NCI-H2081 (cell line): ENCODE data around the gene DEPDC5.
"Not testable (repeated sequence)": the region's sequence is repeated elsewhere in the genome, so short reads cannot be mapped to it uniquely, and the experiment has no call there.

Experiments used
- DNase-seq, 2 experiments: peaks; one replicate each; lab custom pipeline; 2025; lab: John Stamatoyannopoulos, UW

Gene DEPDC5

GRCh38 chr22:31753634-31754501 is at the start of gene DEPDC5:
DEPDC5 (plus strand) TSS chr22:31754019; CDS start chr22:31754922, 903 bp downstream.
- DNase-seq: peak; percentile 94 to 95

- DNase-seq: peak in 1 of 2 experiments; percentile 39
These were observed 46.3 kb upstream of the DEPDC5 start for GRCh38 chr22:31707519-31707918.

- not testable (repeated sequence) for DNase-seq
These were observed 42.6 kb upstream of the DEPDC5 start for GRCh38 chr22:31711226-31711625.

GRCh38 chr22:31715147-31715778 is 38.6 kb upstream of the DEPDC5 start:
- DNase-seq: no peak

- no peak for DNase-seq
These were observed 33.9 kb upstream of the DEPDC5 start for GRCh38 chr22:31719850-31720471.

GRCh38 chr22:31723723-31724122 is 30.1 kb upstream of the DEPDC5 start:
- DNase-seq: no peak

GRCh38 chr22:31726692-31727091 is 27.1 kb upstream of the DEPDC5 start:
- DNase-seq: no peak

GRCh38 chr22:31728857-31729256 is 25.0 kb upstream of the DEPDC5 start:
- DNase-seq: no peak

- no peak for DNase-seq
These were observed 23.5 kb upstream of the DEPDC5 start for GRCh38 chr22:31730344-31730711.

GRCh38 chr22:31732089-31732829 is 21.6 kb upstream of the DEPDC5 start:
- no peak for DNase-seq

- DNase-seq: no peak
These were observed 20.2 kb upstream of the DEPDC5 start for GRCh38 chr22:31733580-31734079.

GRCh38 chr22:31734512-31734911 is 19.3 kb upstream of the DEPDC5 start:
- DNase-seq: no peak

GRCh38 chr22:31736458-31736857 is 17.4 kb upstream of the DEPDC5 start:
- DNase-seq: no peak

GRCh38 chr22:31737932-31738331 is 15.9 kb upstream of the DEPDC5 start:
- no peak for DNase-seq

GRCh38 chr22:31738566-31738965 is 15.3 kb upstream of the DEPDC5 start:
- no peak for DNase-seq

- no peak for DNase-seq
These were observed 14.0 kb upstream of the DEPDC5 start for GRCh38 chr22:31739795-31740201.

GRCh38 chr22:31740314-31740713 is 13.5 kb upstream of the DEPDC5 start:
- DNase-seq: not testable (repeated sequence)

GRCh38 chr22:31742115-31742514 is 11.7 kb upstream of the DEPDC5 start:
- no peak for DNase-seq

- DNase-seq: no peak
These were observed 11.1 kb upstream of the DEPDC5 start for GRCh38 chr22:31742682-31743081.

- DNase-seq: no peak
These were observed 9.9 kb upstream of the DEPDC5 start for GRCh38 chr22:31743871-31744270.

- no peak for DNase-seq
These were observed 6.4 kb upstream of the DEPDC5 start for GRCh38 chr22:31747441-31747840.

GRCh38 chr22:31748490-31748889 is 5.3 kb upstream of the DEPDC5 start:
- DNase-seq: no peak
